C4-2B (cell line): ENCODE data around the gene SLC12A4.

Experiments
- ZFX ChIP-seq: fragments of 450-650 bp; IDR thresholded peaks from 2 replicates; pipeline ENCODE4 v1.6.1; 2017
- TF ChIP-seq, protein P1 (sequence below): fragments of 450-650 bp; conservative IDR thresholded peaks from 2 replicates; pipeline ENCODE4 v1.5.1; 2017; ENCODE audit warnings: mild to moderate bottlenecking

- TF ChIP-seq, protein P1, sequence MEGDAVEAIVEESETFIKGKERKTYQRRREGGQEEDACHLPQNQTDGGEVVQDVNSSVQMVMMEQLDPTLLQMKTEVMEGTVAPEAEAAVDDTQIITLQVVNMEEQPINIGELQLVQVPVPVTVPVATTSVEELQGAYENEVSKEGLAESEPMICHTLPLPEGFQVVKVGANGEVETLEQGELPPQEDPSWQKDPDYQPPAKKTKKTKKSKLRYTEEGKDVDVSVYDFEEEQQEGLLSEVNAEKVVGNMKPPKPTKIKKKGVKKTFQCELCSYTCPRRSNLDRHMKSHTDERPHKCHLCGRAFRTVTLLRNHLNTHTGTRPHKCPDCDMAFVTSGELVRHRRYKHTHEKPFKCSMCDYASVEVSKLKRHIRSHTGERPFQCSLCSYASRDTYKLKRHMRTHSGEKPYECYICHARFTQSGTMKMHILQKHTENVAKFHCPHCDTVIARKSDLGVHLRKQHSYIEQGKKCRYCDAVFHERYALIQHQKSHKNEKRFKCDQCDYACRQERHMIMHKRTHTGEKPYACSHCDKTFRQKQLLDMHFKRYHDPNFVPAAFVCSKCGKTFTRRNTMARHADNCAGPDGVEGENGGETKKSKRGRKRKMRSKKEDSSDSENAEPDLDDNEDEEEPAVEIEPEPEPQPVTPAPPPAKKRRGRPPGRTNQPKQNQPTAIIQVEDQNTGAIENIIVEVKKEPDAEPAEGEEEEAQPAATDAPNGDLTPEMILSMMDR = no peak
- no peak for TF ChIP-seq ZFX
Measured at GRCh38 chr16:67919622-67920221, 48.7 kb downstream of the SLC12A4 start.
